ENCODE measurements around the gene ZDHHC8.

DNA sequence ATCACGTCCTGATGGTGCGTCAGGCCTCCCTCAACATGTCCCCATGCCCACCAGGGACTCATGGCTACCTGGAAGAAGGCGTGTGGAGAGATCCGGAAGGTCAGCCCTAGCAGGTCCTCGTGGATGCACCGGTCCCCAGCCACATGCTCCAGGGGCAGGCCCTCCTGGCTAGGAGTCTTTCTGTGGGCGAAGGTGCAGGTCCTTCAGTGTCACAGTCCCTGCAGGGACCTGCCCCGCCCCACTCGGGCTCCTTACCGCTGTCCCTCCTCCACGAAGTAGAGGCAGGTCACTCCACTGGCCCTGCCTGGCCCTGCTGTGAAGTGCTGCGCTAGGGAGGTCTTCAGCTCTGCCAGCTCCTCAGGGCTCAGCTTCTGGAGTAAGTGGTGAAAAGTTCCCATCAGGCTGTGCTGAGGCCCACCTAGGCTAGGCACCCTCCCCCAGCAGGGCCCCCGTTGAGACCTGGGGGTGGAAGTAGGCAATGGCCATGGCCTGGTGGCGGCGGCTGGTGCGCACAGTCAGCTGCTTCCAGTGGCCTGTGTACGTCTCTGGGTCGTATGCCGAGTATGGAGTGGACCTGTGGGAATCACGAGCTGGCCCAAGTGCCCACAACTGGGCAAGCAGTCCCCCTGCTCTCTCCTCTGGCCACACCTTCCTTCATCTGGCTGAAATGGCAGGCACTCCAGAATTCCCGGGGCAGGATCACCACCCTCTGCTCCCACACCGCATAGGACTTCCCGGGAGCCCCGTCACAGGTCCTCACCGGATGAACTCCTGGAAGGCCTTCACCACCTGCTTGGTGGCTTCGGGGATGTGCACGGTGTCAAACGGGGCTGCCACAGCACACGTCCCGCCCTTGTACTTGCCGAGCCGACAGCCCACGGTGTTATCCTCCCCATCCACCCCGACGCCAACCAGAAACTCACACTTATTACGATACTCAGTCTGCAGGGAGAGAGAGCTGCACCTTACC is 16.8 kb upstream of the ZDHHC8 start:
- no peak for TF ChIP-seq CTCF (IDR thresholded peaks at IDR 0.05)
- no peak for TF ChIP-seq POLR2A (IDR thresholded peaks at IDR 0.05)
